Peyer's patch (tissue), 4 donors: ENCODE measurements around the gene IRF9.

Experiments
- POLR2A ChIP-seq, 2 donors: fragments of 450-650 bp; IDR thresholded peaks; one replicate each; pipeline ENCODE4 v1.5.1; 2017; ENCODE audit warnings: antibody characterized with exemption in 2 of 2, mild to moderate bottlenecking in 2 of 2, moderate library complexity in 2 of 2
- TF ChIP-seq, protein P1 (sequence below), 6 experiments: fragments of 450-650 bp in 4 of 6; fragments of 200-600 bp in 2 of 6; sonication (generic) in 1 of 6; IDR thresholded peaks; one replicate each; pipeline ENCODE4 v1.5.1; 2017 to 2019; ENCODE audit warnings: antibody characterized with exemption in 6 of 6, mild to moderate bottlenecking in 3 of 6, moderate library complexity in 1 of 6

DNA sequence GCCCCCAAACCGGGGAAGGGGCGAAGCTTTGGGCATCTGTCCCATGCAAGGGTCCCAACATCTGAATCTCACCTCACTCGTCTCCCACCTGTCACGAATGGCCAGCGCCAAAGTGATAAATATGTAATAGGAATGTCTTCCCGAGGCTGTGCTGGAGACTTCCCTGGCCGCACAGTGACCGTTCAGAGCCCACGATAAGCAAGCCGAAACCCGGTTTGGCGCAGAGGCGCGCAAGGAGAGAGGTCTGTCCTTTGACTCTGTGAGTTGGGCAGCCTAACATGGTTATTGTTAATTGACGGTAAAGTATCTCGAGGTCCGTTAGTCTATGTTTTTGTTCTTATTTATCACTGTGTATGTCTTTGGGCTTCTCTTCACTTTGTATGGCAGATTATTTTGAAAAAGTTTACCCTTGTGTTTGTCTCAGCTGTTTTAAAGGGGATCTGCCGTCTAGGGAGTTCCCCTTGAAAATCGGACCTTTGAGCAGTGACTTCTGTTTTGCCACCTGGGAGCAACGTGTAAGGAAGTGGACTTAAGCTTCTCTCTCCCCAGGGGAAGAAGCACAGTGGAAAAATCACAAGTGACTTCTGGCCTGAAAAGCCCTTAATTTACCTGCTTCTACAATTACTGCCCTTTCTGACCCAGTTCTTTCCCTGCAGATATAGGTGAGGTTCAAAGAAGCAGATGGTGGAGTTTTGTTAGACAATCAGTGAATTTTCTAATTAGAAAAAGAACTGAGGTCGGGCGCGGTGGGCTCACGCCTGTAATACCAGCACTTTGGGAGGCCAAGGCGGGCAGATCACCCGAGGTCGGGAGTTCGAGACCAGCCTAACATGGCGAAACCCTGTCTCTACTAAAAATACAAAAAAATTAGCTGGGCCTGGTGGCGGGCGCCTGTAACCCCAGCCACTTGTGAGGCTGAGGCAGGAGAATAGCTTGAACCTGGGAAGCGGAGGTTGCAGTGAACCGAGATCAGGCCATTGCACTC is 35.3 kb downstream of the IRF9 start:
- TF ChIP-seq, protein P1, sequence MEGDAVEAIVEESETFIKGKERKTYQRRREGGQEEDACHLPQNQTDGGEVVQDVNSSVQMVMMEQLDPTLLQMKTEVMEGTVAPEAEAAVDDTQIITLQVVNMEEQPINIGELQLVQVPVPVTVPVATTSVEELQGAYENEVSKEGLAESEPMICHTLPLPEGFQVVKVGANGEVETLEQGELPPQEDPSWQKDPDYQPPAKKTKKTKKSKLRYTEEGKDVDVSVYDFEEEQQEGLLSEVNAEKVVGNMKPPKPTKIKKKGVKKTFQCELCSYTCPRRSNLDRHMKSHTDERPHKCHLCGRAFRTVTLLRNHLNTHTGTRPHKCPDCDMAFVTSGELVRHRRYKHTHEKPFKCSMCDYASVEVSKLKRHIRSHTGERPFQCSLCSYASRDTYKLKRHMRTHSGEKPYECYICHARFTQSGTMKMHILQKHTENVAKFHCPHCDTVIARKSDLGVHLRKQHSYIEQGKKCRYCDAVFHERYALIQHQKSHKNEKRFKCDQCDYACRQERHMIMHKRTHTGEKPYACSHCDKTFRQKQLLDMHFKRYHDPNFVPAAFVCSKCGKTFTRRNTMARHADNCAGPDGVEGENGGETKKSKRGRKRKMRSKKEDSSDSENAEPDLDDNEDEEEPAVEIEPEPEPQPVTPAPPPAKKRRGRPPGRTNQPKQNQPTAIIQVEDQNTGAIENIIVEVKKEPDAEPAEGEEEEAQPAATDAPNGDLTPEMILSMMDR (IDR thresholded peaks at IDR 0.05) = peak in 1 of 6 experiments; percentile 9
- peak; percentile 19 to 44 for TF ChIP-seq POLR2A (IDR thresholded peaks at IDR 0.05)
